Myocyte (in vitro differentiated cells): Measurements from ENCODE around the gene TBX10. TPM values are rescaled to one million over a fixed set of nuclear protein-coding genes. Genes with fewer than 3 reads are reported as not detected.
"Not testable (repeated sequence)": the region's sequence is repeated elsewhere in the genome, so short reads cannot be mapped to it uniquely, and the experiment has no call there.

Experiments
- DNase-seq: peaks from one replicate; pipeline ENCODE4 v3.0.0-alpha.2; 2012; ENCODE audit warnings: low read depth
- total RNA-seq: library from RNA; depleted of rRNA; stranded (reverse); fragments of >200 nt; gene quantifications from 2 replicates; pipeline ENCODE4 v1.2.3, GENCODE V29; 2014

Gene TBX10
- total RNA-seq, 1 donor from 2014 or later = not detected

GRCh38 chr11:67632175-67632981 is 7.2 kb downstream of the TBX10 start:
- DNase-seq = no peak

DNA sequence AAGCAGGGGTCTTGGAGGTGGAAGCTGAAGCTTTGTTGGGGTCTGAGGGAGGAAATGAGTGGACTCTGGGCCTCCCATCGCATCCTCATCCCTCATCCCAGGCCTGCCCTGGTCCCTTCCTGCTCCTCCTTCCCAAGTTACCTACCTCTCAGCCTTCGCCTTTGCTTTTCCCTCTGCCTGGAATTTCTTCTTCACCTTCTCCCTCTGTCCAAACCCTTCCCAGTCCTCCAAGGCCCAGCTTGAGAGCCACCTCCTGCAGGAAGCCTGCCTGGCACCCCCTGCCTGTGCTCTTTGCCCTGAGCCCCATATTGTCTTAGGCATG is 7.7 kb downstream of the TBX10 start:
- no peak for DNase-seq

GRCh38 chr11:67631411-67631810 is 8.2 kb downstream of the TBX10 start:
- no peak for DNase-seq

DNA sequence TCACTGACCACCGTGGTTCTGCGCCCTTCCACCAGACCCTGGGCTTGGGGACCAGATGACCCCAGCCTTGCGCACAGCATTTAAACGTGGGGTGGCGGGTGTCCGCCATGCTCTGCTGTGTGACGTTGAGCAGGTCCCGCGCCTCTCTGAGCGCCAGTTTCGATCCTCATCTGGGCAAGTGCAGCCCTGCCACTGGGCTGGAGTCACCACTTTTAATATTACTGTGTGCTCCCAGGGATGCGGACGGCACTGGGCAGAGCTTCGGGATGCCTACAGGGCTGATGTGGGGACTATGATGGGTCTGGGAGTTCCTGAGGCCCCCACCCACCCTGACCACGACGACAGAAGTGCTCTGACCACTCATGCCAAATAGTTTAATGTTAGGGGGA is 8.6 kb downstream of the TBX10 start:
- DNase-seq = no peak

- DNase-seq = peak; percentile 96
Measured at GRCh38 chr11:67630228-67630942, 9.2 kb downstream of the TBX10 start.

DNA sequence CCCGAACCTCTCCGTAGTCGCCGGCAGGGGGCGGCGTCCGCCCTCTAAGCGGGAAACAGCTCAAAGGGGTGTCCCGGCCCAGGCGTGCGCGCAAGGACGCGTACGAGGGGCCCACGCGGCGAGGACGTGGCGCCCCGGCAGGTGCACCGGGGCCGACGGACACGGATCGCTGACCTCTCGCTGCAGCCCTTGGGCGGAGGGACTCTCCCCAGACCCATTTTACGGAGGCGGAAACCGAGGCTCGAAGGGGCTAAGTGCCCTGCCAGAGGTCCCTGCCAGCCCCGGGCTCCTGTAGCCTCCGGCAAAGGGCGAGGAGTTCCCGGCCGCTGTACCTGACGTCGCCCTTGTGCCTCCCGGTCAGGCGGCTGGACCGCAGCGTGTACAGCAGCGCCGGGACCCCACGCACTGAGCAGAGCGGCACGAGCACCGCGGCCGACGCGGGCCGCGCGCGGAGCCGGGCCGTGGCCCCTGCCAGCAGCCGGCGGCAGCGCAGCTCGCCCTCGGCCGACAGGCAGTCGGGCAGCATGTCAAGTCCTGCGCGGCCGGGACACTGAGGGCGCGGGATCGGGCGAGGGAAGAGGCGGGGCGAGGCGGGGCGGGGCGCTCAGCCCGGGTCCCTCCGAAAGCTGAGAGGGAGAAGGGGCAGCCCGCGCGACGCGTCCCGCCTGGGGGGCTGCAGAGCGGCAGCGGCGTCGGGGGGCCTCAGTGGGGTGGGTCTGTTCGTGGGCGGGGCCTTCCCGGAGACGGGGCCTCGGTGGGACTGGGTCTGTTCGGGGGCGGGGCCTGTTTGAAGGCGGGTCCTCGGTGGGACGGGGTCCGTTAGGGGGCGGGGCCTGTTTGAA is 10.0 kb downstream of the TBX10 start, which contains the start of gene NUDT8:
Gene NUDT8 (minus strand): TSS at position 552 of the 842 bp plus-strand sequence. CDS start 26 bp downstream, at position 526.
- DNase-seq = peak; percentile 78

DNA sequence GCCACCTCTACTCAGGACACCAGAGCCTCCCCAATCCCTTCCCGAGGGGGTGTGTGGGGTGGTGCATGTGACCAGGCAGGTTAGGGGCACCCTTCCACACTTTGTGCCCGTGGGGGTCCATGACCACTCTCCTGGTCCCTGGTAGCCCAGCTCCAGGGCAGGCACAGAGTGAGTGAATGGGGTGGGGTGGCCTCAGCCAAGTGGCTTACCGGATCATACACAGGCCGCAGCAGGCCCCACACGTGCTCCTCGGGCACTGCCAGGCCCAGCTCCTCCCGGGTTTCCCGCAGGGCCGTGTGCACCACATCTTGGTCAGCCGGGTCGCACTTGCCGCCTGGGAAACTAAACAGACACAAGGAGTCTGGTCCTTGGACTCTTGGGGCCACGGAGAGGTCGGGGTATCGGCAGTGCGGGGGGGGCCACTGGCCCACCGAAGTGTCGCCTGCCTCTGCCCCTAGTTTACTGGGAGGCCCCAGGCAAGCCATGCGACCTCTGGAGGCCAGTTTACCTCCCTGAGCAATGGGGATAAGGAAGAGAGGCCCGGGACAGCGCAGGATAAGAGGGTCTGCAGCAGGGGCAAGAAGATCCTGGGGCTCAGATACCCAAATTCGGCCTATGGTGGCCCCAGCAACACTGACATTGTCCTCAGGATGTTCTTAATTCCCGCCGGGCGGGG is 10.7 kb downstream of the TBX10 start:
- DNase-seq = no peak

DNA sequence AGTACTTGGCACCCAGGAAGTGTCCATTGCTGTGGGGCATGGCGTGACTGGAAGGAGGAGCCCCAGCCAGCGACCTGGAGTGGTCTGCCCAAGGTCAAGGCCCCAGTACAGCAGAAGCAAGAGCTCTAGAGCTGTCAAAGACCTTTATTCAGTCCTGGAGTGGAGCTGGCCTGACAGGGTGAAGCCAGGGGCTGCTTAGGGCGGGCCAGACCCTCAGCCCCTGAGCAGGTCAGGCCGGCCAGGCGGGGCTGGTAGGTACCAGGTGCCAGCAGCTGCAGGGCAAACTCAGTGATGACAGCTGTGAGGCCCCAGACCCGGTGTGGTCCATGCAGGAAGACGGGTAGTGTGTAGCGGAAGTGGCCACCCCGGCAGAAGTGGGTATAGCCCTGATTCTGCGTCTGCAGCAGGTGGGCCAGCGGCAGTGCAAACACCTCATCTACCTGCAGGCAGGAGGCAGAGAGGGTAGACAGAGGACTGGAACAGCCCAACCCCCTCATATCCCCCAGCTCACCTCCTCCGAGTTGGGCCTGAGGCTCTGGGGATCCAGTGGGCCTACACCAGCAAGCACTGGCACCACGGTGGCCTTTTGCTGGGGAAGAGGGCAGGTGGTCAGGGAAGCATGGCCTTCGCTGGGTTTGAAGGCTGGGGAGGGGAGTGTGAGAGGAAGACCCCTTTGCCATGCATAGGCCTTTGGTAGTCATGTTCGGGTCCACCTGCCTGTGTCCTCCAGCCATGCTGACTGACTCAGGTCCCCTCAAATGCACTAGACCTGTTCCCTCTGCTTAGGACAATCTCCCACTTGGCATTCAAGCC is 11.5 kb downstream of the TBX10 start:
- DNase-seq = no peak

DNA sequence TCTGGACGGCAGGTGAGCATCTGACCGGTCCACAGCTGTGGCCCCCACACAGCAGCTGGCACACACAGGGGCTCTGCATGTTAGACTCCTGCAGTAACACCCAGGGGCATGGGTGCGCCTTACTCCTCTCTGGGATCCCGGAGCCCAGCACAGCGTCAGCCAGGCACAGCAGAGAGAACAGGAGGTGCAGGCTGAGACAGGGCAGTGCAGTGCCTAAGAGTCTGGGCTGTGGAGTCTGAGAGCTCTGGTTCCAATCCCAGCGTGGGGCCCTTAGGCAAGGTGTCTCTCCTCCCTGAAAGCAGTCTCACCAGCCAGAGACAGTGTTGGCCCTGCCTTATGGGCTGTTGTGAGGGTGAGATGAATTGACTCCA is 12.1 kb downstream of the TBX10 start:
- no peak for DNase-seq

GRCh38 chr11:67626970-67627369 is 12.6 kb downstream of the TBX10 start:
- no peak for DNase-seq

GRCh38 chr11:67626131-67626833 is 13.3 kb downstream of the TBX10 start:
- DNase-seq = not testable (repeated sequence)

- not testable (repeated sequence) for DNase-seq
Measured at GRCh38 chr11:67623795-67624194, 15.8 kb downstream of the TBX10 start.

DNA sequence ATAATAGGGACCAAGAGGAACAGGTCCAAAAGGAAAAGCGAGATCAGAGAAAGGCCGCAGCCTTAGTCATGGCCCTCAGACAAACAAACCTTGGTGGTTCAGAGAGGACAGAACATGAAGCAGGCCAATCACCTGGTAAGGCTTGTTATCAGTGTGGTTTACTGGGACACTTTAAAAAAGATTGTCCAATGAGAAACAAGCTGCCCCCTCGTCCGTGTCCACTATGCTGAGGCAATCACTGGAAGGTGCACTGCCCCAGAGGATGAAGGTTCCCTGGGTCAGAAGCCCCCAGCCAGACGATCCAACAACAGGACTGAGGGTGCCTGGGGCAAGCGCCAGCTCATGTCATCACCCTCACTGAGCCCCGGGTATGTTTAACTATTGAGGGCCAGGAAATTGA is 16.7 kb downstream of the TBX10 start:
- DNase-seq = not testable (repeated sequence)

DNA sequence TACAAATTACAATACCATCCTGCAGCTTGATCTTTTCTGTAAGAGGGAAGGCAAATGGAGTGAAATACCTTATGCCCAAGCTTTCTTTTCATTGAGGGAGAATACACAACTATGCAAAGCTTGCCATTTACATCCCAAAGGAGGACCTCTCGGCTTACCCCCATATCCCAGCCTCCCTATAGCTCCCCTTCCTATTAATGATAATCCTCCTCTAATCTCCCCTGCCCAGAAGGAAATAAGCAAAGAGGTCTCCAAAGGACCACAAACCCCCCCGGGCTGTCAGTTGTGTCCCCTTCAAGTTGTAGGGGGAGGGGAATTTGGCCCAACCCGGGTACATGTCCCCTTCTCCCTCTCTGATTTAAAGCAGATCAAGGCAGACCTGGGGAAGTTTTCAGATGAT is 17.6 kb downstream of the TBX10 start:
- DNase-seq = not testable (repeated sequence)

GRCh38 chr11:67620621-67621020 is 18.9 kb downstream of the TBX10 start:
- DNase-seq = not testable (repeated sequence)

DNA sequence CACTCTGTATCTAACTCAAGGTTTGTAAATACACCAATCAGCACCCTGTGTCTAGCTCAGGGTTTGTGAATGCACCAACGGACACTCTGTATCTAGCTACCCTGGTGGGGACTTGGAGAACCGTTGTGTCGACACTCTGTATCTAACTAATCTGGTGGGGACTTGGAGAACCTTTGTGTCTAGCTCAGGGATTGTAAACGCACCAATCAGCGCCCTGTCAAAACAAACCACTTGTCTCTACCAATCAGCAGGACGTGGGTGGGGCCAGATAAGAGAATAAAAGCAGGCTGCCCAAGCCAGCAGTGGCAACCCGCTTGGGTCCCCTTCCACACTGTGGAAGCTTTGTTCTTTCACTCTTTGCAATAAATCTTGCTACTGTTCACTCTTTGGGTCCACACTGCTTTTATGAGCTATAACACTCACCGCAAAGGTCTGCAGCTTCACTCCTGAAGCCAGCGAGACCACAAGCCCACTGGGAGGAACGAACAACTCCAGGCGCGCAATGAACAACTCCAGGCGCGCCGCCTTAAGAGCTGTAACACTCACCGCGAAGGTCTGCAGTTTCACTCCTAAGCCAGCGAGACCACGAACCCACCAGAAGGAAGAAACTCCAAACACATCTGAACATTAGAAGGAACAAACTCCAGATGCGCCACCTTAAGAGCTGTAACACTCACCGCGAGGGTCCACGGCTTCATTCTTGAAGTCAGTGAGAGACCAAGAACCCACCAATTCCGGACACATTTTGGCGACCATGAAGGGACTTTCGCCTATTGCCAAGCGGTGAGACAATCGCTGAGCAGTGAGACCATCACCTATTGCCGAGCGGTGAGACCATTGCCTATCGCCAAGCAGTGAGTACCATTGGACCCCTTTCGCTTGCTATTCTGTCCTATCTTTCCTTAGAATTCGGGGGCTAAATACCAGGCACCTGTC is 19.6 kb downstream of the TBX10 start:
- not testable (repeated sequence) for DNase-seq

DNA sequence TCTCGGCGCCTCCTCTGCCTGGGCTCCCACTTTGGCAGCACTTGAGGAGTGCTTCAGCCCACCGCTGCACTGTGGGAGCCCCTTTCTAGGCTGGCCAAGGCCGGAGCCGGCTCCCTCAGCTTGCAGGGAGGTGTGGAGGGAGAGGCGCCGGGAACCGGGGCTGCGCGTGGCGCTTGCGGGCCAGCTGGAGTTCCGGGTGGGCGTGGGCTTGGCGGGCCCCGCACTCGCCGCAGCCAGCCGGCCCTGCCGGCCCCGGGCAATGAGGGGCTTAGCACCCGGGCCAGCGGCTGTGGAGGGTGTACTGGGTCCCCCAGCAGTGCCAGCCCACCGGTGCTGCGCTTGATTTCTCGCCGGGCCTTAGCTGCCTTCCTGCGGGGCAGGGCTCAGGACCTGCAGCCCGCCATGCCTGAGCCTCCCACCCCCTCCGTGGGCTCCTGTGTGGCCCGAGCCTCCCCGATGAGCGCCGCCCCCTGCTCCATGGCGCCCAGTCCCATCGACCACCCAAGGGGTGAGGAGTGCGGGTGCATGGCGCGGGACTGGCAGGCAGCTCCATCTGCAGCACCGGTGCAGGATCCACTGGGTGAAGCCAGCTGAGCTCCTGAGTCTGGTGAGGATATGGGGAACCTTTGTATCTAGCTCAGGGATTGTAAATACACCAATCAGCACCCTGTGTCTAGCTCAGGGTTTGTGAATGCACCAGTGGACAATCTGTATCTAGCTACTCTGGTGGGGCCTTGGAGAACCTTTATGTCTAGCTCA is 20.5 kb downstream of the TBX10 start:
- not testable (repeated sequence) for DNase-seq
